Fibroblast of skin of right quadriceps (primary cell): Measurements from ENCODE around the gene DCTPP1.
"Not testable (repeated sequence)": the region's sequence is repeated elsewhere in the genome, so short reads cannot be mapped to it uniquely, and the experiment has no call there.

ENCODE experiments used
- DNase-seq: peaks from one replicate; pipeline ENCODE4 v3.0.0-alpha.2; 2013

Gene DCTPP1

DNA sequence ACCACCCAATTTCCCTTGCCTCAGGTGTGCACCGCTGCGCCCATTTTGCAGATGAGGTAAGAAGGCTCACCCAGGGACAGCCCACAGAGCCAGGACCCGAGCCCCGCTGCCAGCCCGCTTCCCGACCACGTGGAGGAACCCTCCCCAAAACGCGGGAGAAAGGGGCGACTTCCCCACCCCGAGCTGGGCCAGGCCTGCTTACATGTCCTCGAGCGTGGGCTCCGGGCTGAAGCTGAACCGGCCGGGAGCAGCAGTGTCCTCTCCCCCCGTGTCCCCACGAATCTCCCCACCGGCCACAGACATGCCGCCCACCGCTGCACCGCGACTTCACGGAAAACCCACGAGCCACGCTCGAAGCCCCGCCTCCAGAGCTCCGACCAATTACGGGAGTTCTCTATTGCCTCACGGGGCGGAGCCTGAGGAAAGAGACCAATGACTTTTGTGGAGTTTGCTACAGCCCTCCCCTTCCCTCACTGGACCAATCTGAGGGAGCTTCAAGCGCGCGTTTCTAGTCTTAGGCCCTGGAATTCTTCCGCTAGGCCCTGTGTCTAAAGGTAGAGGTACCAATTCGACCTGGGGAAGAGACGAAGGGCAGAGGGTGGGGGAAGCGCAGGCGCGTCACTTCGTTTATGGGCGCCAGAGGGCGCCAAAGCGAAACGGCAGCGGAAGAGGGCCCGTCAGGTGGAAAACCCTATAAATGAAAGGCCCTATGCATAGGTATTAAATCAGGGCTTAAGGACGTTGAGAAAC is at the start of gene DCTPP1:
DCTPP1 (minus strand) TSS at position 353 of the 750 bp plus-strand sequence; CDS start at position 303, 50 bp downstream.
- DNase-seq = peak; percentile 99

GRCh38 chr16:30478766-30479478 is 49.1 kb upstream of the DCTPP1 start:
- no peak for DNase-seq

- not testable (repeated sequence) for DNase-seq
These were observed 47.9 kb upstream of the DCTPP1 start for GRCh38 chr16:30477773-30478172.

DNA sequence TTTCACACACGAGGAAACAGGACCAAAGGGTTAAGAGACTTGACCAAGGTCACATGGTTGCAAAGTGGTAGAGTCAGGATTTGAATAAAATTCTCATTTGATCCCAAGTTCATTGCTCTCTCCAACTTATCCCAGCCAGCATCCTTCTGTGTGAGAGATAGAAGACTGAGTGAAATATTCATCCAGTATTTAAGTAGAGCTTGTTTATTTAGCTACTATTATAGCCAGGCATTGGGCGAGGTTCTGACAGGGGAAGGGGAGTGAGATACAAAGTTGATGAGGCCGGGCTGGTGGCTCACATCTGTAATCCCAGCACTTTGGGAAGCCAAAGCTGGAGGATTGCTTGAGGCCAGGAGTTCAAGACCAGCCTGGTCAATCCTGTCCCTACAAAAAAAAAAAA is 47.2 kb upstream of the DCTPP1 start:
- DNase-seq = no peak

- DNase-seq = no peak
These were observed 44.9 kb upstream of the DCTPP1 start for GRCh38 chr16:30474684-30475083.

DNA sequence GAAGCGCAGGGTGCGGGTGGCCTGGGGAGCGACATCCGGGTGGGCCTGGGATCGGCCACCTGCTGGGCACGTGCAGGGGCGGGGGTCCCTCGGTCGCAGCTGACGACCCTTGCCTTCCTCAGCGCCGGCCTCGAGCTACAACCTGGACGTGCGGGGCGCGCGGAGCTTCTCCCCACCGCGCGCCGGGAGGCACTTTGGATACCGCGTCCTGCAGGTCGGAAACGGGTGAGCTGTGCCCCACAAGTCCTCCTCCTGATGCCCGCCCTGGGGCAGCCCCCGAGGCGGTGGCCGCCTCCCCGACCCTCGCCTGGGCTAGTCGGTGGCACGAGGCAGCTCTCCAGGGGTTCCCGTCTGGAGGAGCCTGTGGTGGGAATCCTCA is 44.2 kb upstream of the DCTPP1 start:
- DNase-seq = no peak

GRCh38 chr16:30473231-30474073 is 43.6 kb upstream of the DCTPP1 start:
- no peak for DNase-seq

DNA sequence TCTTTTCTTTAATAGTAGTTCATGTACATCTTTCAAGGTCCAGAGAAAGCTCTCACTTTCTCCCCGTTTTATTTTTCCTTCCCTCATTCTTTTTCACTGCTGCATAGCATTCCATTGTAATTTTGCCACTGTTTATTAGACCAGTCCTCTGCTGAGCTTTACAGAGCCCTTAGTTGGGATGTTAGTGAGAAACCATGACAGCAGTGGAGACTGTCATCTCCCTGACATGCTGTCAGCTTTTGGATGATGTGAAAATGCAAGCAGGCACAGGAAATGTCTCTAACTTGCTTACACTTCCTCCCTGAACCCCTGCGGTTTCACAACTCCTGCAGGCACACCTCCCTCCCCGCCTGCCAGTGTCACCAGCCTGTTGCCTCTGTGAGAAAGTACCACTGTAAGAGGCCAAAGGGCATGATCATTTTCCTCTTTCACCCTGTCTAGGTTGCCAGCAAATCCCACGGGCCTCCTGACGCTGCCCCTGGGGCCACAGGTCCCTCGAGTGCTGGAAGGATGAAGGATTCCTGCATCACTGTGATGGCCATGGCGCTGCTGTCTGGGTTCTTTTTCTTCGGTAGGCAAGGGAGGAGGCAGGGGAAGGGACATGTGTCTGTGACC is 42.6 kb upstream of the DCTPP1 start, which contains the start of gene ITGAL:
ITGAL (plus strand) TSS at position 415 of the 615 bp plus-strand sequence; CDS start at position 511, 96 bp downstream.
- DNase-seq = no peak

- no peak for DNase-seq
These were observed 40.8 kb upstream of the DCTPP1 start for GRCh38 chr16:30470632-30470995.

GRCh38 chr16:30470170-30470512 is 40.3 kb upstream of the DCTPP1 start:
- no peak for DNase-seq

DNA sequence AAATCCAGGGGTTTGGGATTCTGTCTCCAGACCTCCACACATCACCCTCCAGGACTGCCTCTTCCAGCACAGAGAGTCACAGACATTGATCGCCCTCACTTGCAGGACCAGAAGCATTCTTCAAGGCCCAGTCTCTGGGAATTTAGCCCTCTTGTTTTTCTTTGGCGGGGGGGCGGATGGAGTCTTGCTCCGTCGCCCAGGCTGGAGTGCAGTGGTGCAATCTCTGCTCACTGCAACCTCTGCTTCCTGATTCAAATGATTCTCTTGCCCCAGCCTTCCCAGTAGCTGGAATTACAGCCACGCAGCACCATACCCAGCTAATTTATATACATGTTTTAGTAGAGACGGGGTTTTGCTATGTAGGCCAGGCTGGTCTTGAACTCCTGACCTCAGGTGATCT is 34.2 kb upstream of the DCTPP1 start:
- DNase-seq = no peak

DNA sequence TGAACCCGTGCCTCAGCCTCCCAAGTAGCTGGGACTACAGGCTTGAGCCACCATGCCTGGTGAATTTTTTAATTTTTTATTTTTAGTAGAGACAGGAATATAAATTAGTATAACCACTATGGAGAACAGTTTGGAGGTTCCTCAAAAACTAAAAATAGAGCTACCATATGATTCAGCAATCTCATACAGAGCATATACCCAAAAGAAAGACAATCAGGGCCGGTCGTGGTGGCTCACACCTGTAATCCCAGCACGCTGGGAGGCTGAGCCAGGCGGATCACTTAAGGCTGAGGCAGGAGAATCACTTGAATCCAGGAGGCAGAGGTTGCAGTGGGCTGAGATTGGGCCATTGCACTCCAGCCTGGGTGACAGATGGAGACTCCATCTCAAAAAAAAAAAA is 31.6 kb upstream of the DCTPP1 start:
- DNase-seq = not testable (repeated sequence)

DNA sequence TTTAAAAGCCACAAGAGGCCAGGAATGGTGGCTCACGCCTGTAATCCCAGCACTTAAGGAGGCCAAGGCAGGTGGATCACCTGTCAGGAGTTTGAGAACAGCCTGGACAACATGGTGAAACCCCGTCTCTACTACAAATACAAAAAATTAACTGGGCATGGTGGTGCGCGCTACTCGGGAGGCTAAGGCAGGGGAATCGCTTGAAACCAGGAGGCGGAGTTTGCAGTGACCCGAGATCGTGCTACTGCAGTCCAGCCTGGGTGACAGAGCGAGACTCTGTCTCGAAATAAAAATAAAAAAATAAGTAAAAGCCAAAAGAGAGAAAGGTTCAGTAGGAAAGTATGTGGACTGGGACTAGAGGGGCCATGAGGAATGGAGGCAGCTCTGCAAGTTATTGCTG is 29.6 kb upstream of the DCTPP1 start:
- no peak for DNase-seq

DNA sequence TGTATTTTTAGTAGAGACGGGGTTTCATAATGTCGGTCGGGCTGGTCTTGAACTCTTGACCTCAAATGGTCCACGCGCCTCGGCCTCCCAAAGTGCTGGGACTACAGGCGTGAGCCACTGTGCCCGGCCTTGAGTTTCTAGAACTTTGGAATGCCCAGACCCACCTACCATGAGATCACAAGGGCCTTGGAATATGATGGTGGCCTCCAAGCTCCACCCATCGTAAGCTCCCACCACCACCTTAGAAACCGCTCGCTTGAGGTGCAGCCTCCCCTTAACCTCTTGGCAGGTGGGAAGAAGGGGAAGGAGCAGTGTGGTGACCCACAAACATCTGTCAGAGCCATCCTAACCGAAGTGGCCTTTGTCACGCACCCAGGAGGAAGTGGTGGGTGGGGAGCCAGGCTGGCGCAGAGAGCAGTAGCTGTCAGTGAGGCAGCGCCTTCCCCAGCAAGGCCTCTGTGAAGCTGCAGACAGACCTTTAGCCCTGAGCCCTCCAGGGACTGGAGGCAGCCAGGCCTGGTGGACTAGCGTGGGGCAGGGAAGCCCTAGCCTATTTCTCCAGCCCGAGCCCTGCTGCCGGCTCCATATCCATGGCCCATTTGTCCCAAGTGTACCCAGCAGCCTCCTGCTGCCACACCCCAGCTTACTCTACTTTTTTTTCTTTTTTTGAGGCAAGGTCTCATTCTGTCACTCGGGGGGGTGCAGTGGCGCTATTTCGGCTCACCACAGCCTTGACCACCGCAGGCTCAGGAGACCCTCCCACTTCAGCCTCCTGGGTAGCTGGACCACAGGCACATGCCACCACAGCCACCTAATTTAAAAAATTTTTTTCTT is 28.9 kb upstream of the DCTPP1 start:
- no peak for DNase-seq

DNA sequence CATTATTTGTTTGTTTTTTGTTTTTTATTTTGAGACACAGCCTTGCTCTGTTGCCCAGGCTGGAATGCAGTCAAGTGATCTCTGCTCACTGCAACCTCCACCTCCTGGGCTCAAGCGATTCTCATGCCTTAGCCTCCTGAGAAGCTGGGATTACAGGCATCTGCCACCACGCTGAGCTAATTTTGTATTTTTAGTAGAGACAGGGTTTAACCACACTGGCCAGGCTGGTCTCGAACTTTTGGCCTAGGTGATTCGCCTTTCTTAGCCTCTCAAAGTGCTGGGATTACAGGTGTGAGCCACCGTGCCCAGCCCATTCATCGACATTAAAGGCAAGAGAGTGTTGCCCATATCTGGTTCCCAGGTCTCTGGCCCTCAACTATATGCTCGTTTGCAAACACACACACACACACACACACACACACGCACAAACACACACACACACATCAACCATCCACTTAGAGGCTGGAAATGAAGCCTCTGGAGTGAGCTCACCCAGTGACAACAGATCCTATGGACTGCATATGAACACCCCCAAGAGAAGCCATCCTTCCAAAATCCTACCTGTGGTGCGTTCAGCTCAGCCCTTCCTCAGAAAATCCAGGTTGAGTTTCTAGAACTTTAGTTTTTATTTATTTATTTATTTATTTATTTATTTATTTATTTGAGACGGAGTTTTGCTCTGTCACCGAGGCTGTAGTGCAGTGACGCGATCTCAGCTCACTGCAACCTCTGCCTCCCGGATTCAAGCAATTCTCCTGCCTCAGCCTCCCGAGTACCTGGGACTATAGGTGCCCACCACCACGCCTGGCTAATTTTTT is 28.1 kb upstream of the DCTPP1 start:
- no peak for DNase-seq

GRCh38 chr16:30457256-30457655 is 27.4 kb upstream of the DCTPP1 start:
- no peak for DNase-seq

DNA sequence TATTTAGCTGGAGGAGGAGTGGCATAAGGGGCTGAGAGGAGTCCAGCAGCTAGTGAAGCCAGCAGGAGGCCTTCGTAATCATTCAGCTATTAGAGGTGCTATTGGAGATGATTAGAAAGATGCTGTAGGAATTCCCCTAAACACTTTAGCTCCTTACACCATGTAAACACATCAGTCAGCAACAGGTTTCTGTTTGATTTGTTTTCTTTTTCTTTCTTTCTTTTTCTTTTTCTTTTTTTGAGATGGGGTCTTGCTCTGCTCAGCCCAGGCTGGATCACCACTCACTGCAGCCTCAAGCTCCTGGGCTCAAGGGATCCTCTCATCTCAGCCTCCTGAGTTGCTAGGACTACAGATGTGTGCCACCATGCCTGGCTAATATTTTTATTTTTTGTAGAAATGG is 26.5 kb upstream of the DCTPP1 start:
- DNase-seq = no peak

DNA sequence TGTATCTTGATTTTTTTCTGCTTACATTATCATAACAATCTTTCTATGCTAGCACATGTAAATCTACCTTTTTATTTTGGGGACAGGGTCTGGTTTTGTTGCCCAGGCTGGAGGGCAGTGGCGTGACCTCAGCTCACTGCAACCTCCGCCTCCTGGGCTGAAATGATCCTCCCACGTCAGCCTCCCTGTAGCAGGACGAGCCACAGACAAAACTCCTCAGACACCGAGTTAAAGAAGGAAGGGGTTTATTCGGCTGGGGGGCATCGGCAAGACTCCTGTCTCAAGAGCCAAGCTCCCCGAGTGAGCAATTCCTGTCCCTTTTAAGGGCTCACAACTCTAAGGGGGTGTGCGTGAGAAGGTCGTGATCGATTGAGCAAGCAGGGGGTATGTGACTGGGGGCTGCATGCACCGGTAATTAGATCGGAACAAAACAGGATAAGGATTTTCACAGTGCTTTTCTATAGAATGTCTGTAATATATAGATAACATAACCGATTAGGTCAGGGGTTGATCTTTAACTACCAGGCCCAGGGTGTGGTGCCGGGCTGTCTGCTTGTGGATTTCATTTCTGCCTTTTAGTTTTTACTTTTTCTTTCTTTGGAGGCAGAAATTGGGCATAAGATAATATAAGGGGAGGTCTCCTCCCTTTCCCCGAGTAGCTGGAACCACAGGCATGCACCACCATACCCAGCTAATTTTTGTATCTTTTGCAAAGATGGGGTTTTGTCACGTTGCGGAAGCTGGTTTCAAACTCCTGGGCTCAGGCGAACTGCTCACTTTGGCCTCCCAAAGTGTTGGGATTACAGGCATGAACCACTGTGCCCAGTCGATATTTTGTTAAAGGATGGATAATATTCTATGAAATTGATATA is 23.1 kb upstream of the DCTPP1 start:
- DNase-seq = not testable (repeated sequence)

- DNase-seq = no peak
These were observed 19.2 kb upstream of the DCTPP1 start for GRCh38 chr16:30449116-30449435.

DNA sequence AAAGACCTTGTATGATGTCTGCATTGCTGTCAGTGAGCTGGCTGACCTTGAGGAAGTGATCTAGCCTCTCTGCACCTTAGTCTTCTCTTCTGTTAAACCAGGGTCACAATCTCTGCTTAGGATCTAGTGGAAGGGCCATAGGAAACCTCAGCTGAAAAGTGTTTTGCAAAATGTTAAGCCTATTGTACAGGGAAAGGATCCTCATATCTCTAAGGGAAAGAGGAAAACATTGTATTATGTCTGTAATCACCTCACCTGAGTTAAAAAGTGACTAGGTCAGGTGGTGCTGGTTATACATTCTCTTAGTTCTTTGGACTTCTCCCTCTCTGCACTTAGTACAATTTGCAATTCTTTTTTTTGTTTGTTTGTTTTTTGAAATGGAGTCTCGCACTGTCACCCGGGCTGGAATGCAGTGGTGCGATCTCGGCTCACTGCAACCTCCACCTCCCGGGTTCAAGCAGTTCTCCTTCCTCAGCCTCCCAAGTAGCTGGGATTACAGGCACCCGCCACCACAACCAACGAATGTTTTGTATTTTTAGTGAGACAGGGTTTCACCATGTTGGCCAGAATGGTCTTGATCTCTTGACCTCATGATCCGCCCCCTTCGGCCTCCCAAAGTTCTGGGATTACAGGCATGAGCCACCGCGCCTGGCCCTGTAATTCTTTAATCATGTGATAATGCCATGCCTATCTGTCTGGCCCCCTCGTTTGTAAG is 17.8 kb upstream of the DCTPP1 start:
- DNase-seq = no peak
